ENCODE results near the gene TAS2R31. TPM values are rescaled to one million over a fixed set of nuclear protein-coding genes. Genes with fewer than 3 reads are reported as not detected.

TAS2R31 gene
- total and polyA plus RNA-seq, 2 donors (not counting 3 experiments of a cell fraction or from before 2014, with no cell fraction given), result 0.12 to 3.2 TPM

DNA sequence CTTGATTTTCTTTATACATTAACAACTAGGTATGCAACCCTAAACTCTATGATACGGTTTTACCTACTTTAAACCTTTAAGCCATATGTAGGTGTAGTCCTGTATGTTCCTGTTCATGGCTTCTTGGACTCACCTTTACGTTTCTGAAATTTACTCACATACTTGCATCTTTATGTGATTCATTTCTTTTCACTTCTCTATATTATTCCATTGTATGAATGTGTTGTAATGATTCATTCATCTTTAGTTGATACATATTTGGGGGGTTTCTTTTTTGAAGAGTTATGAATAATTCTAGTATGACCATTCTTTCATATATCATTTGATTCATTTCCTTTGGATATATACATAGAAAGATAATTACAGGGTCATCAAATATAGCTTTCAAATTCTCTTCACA is 42.1 kb downstream of the TAS2R31 start:
- no peak overlapping the region for H3K27ac ChIP-seq (ENCODE audit: insufficient read depth, low read depth, low read length)
- H3K36me3 ChIP-seq (ENCODE audit: control insufficient read depth in 2 of 2, extremely low read depth in 1 of 2, insufficient read depth in 2 of 2, low read length in 2 of 2), result no peaks in the 10 kb centered on the region
- ChIA-PET CTCF (no interaction called here), POLR2A (no interaction called here)
- DNase-seq (ENCODE audit: low read depth, low spot score) (no peak), FAIRE-seq (no peak)
- H3K9me3 ChIP-seq (replicated peaks; ENCODE audit: control insufficient read depth, insufficient read depth, low read length), result no peaks in the 10 kb centered on the region
- no TSS peak for BruUV-seq (replicated peaks)
- H3K4me1 ChIP-seq (ENCODE audit: control insufficient read depth, extremely low read depth, insufficient read depth, low read length), result no peaks in the 10 kb centered on the region
- H3K27me3 ChIP-seq (ENCODE audit: control insufficient read depth in 2 of 2, insufficient read depth in 2 of 2, low read length in 2 of 2), result no peaks in the 10 kb centered on the region
- no peak overlapping the region for H3K4me2 ChIP-seq (ENCODE audit: insufficient read depth, low read length)
- no peak overlapping the region for H3K9ac ChIP-seq (replicated peaks; ENCODE audit: extremely low read depth, insufficient read depth, low read length)
- H3K9me1 ChIP-seq (replicated peaks; ENCODE audit: control insufficient read depth, extremely low read depth, insufficient read depth, low read length), result no peaks in the 10 kb centered on the region
- no peak overlapping the region for H2AFZ ChIP-seq (ENCODE audit: low read depth, low read length)
- no peak for TF ChIP-seq EZH2 (IDR thresholded peaks at IDR 0.05; ENCODE audit: borderline replicate concordance, low read depth, low read length, severe bottlenecking)
- TF ChIP-seq JUN (IDR thresholded peaks at IDR 0.05; ENCODE audit: borderline replicate concordance, insufficient read depth, insufficient read length, low read depth), result no peak
- TF ChIP-seq MAX (IDR thresholded peaks at IDR 0.05; ENCODE audit: insufficient read depth, insufficient read length), result no peak
- TF ChIP-seq FOS (IDR thresholded peaks at IDR 0.05; ENCODE audit: borderline replicate concordance, insufficient read depth, low read length), result no peak
- no peak for TF ChIP-seq POLR2A (IDR thresholded peaks at IDR 0.05; ENCODE audit: low read depth, low read length)
- TF ChIP-seq GATA2 (IDR thresholded peaks at IDR 0.05; ENCODE audit: insufficient read depth, insufficient read length, low read depth, low read length), result no peak
- TF ChIP-seq, protein P1, sequence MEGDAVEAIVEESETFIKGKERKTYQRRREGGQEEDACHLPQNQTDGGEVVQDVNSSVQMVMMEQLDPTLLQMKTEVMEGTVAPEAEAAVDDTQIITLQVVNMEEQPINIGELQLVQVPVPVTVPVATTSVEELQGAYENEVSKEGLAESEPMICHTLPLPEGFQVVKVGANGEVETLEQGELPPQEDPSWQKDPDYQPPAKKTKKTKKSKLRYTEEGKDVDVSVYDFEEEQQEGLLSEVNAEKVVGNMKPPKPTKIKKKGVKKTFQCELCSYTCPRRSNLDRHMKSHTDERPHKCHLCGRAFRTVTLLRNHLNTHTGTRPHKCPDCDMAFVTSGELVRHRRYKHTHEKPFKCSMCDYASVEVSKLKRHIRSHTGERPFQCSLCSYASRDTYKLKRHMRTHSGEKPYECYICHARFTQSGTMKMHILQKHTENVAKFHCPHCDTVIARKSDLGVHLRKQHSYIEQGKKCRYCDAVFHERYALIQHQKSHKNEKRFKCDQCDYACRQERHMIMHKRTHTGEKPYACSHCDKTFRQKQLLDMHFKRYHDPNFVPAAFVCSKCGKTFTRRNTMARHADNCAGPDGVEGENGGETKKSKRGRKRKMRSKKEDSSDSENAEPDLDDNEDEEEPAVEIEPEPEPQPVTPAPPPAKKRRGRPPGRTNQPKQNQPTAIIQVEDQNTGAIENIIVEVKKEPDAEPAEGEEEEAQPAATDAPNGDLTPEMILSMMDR (IDR thresholded peaks at IDR 0.05; ENCODE audit: extremely low read depth in 1 of 2, insufficient read depth in 1 of 2, low read depth in 1 of 2, low read length in 2 of 2), result no peak
- TF ChIP-seq MYC (IDR thresholded peaks at IDR 0.05; ENCODE audit: low read depth, low read length), result no peak
- no peak for TF ChIP-seq POLR2AphosphoS5 (IDR thresholded peaks at IDR 0.05; ENCODE audit: insufficient read depth, low read depth, low read length)
- dilution Hi-C loops (cut with MboI; ENCODE audit: extremely low pct_ligation_motif_present, low sequenced_read_pairs), result no loop called here
- no peak overlapping the region for H3K4me3 ChIP-seq (replicated peaks in 1 of 3; ENCODE audit: insufficient read depth in 1 of 3, low read depth in 1 of 3, low read length in 3 of 3)
- H4K20me1 ChIP-seq (replicated peaks; ENCODE audit: control insufficient read depth, extremely low read depth, insufficient read depth, low read length), result no peaks in the 10 kb centered on the region
- no peaks in the 10 kb centered on the region for H3K79me2 ChIP-seq (ENCODE audit: control insufficient read depth, insufficient read depth, low read length)
- intact Hi-C loops (cut with micrococcal nuclease), result no loop called here

All from endothelial cell of umbilical vein (primary cell).